H1 (cell line): Measurements from ENCODE around the gene CAV1. TPM values are rescaled to one million over a fixed set of nuclear protein-coding genes. Genes with fewer than 3 reads are reported as not detected.

ENCODE experiments used
- CTCF ChIA-PET: fragments of 300-600 bp; sonication (Branson Sonifier 250); formaldehyde crosslinking; loops from one replicate; lab custom pipeline; 2021; ENCODE audit not compliant: partially characterized antibody; lab: Charles Lee
- POLR2A ChIA-PET: fragments of 300-600 bp; sonication (Branson Sonifier 250); formaldehyde crosslinking; loops from one replicate; lab custom pipeline; 2021; ENCODE audit warnings: inconsistent platforms; ENCODE audit not compliant: partially characterized antibody; lab: Charles Lee
- DNase-seq, 2 experiments: peaks; one replicate each; pipeline versions ENCODE4 v3.0.0 to v3.0.0-alpha.2; 2010 to 2022; ENCODE audit warnings: low spot score in 2 of 2, low read depth in 1 of 2, mixed read lengths in 1 of 2
- FAIRE-seq: peaks from 2 replicates; lab custom pipeline; 2011; peaks lifted over from hg19 to GRCh38; lab: Jason Lieb, UNC
- H2AFZ ChIP-seq: 2 replicates; pipeline ENCODE4 v1.8.1; 2012; ENCODE audit warnings: low read length, inconsistent platforms
- H2AK5ac ChIP-seq: 2 replicates; pipeline ENCODE4 v1.6.1; 2013; ENCODE audit warnings: low read depth, low read length
- H2BK120ac ChIP-seq: replicated peaks from 2 replicates; pipeline ENCODE3; 2013; ENCODE audit warnings: low read depth, low read length, inconsistent platforms
- H2BK12ac ChIP-seq: 2 replicates; pipeline ENCODE4 v1.6.1; 2013; ENCODE audit warnings: low read depth, low read length
- H2BK15ac ChIP-seq: 2 replicates; pipeline ENCODE4 v1.6.1; 2013; ENCODE audit warnings: low read length
- H2BK20ac ChIP-seq: 2 replicates; pipeline ENCODE4 v1.6.1; 2013; ENCODE audit warnings: low read length
- H2BK5ac ChIP-seq: 2 replicates; pipeline ENCODE4 v1.6.1; 2013; ENCODE audit warnings: low read depth, low read length
- H3K14ac ChIP-seq: 2 replicates; pipeline ENCODE4 v1.6.1; 2013; ENCODE audit warnings: inconsistent platforms; ENCODE audit not compliant: insufficient read length
- H3K18ac ChIP-seq: 2 replicates; pipeline ENCODE4 v1.6.1; 2013; ENCODE audit warnings: low read length; ENCODE audit errors: extremely low read depth
- H3K23ac ChIP-seq: 2 replicates; pipeline ENCODE4 v1.6.1; 2013; ENCODE audit warnings: inconsistent platforms; ENCODE audit not compliant: insufficient read length
- H3K23me2 ChIP-seq: 2 replicates; pipeline ENCODE4 v1.6.1; 2013; ENCODE audit warnings: low read depth, low read length
- H3K27ac ChIP-seq: 2 replicates; pipeline ENCODE4 v1.6.1; 2011; ENCODE audit warnings: low read depth, low read length, inconsistent platforms
- H3K27me3 ChIP-seq, 4 experiments: replicated peaks in 1 of 4; 1 replicate in 1 of 4; 2 replicates in 3 of 4; pipeline versions ENCODE4 v1.6.1 to v1.8.1; 2011 to 2013; ENCODE audit warnings: low read length in 3 of 4, mild to moderate bottlenecking in 3 of 4, inconsistent platforms in 2 of 4, mixed read lengths in 2 of 4, moderate library complexity in 1 of 4; ENCODE audit not compliant: control insufficient read depth in 3 of 4, insufficient read depth in 3 of 4; ENCODE audit errors: extremely low read depth in 1 of 4
- H3K36me3 ChIP-seq, 4 experiments: 2 replicates each; pipeline versions ENCODE4 v1.6.1 to v1.8.1; 2011 to 2013; ENCODE audit warnings: mild to moderate bottlenecking in 4 of 4, low read length in 3 of 4, moderate library complexity in 2 of 4, control low read depth in 1 of 4, inconsistent platforms in 1 of 4; ENCODE audit not compliant: insufficient read depth in 4 of 4, control insufficient read depth in 2 of 4
- H3K4ac ChIP-seq: replicated peaks from 2 replicates; pipeline ENCODE3; 2013; ENCODE audit warnings: low read length, low read depth, mixed read lengths, inconsistent platforms; ENCODE audit not compliant: insufficient read length
- H3K4me1 ChIP-seq, 4 experiments: replicated peaks in 1 of 4; 1 replicate in 1 of 4; 2 replicates in 3 of 4; pipeline versions ENCODE4 v1.6.1 to v1.8.1; 2011 to 2013; ENCODE audit warnings: low read length in 3 of 4, inconsistent platforms in 2 of 4, mixed read lengths in 1 of 4; ENCODE audit not compliant: insufficient read depth in 4 of 4, control insufficient read depth in 3 of 4
- H3K4me2 ChIP-seq, 2 experiments: 2 replicates each; pipeline versions ENCODE4 v1.6.1 to v1.8.1; 2011 to 2013; ENCODE audit warnings: low read depth in 2 of 2, low read length in 2 of 2, control low read depth in 1 of 2, inconsistent platforms in 1 of 2, mild to moderate bottlenecking in 1 of 2; ENCODE audit not compliant: insufficient read depth in 1 of 2
- H3K4me3 ChIP-seq, 4 experiments: fragments of 200-600, 300-600 bp in 1 of 4; sonication (generic), shearing (Covaris generic), sonication (Bioruptor Twin) in 1 of 4; 2 replicates each; pipeline versions ENCODE4 v1.5.1 to v1.8.1; 2011 to 2016; ENCODE audit warnings: low read length in 4 of 4, low read depth in 3 of 4, control low read depth in 2 of 4, inconsistent platforms in 2 of 4, mild to moderate bottlenecking in 2 of 4, mixed read lengths in 1 of 4, moderate library complexity in 1 of 4; ENCODE audit not compliant: insufficient read depth in 2 of 4; ENCODE audit errors: extremely low read depth in 1 of 4
- H3K56ac ChIP-seq: replicated peaks from 2 replicates; pipeline ENCODE3; 2013; ENCODE audit warnings: low read depth, mild to moderate bottlenecking, mixed read lengths, low read length, inconsistent platforms; ENCODE audit not compliant: insufficient read length
- H3K79me1 ChIP-seq: 2 replicates; pipeline ENCODE4 v1.6.1; 2013; ENCODE audit warnings: low read depth, low read length, control low read depth
- H3K79me2 ChIP-seq, 2 experiments: 2 replicates each; pipeline versions ENCODE4 v1.6.1 to v1.8.1; 2012 to 2013; ENCODE audit warnings: low read length in 2 of 2, mild to moderate bottlenecking in 2 of 2, inconsistent platforms in 1 of 2; ENCODE audit not compliant: insufficient read depth in 2 of 2, control insufficient read depth in 1 of 2
- H3K9ac ChIP-seq, 4 experiments: replicated peaks in 1 of 4; 1 replicate in 1 of 4; 2 replicates in 3 of 4; pipeline versions ENCODE4 v1.6.1 to v1.8.1; 2011 to 2013; ENCODE audit warnings: low read depth in 3 of 4, low read length in 3 of 4, control low read depth in 2 of 4, mild to moderate bottlenecking in 2 of 4, moderate library complexity in 2 of 4, inconsistent platforms in 1 of 4; ENCODE audit errors: extremely low read depth in 1 of 4
- H3K9me3 ChIP-seq, 2 experiments: 2 replicates each; pipeline versions ENCODE4 v1.6.1 to v1.8.1; 2012 to 2013; ENCODE audit warnings: mild to moderate bottlenecking in 2 of 2, moderate library complexity in 2 of 2, control low read depth in 1 of 2, inconsistent platforms in 1 of 2, low read depth in 1 of 2, low read length in 1 of 2, mixed read lengths in 1 of 2; ENCODE audit not compliant: insufficient read depth in 2 of 2
- H4K20me1 ChIP-seq, 2 experiments: replicated peaks in 1 of 2; 2 replicates each; pipeline versions ENCODE3 to v1.8.1; 2011 to 2013; ENCODE audit warnings: inconsistent platforms in 2 of 2, low read length in 2 of 2, mild to moderate bottlenecking in 1 of 2; ENCODE audit not compliant: insufficient read depth in 2 of 2, control insufficient read depth in 1 of 2
- H4K5ac ChIP-seq: 2 replicates; pipeline ENCODE4 v1.6.1; 2013; ENCODE audit warnings: low read length, low read depth, mixed read lengths, inconsistent platforms; ENCODE audit not compliant: insufficient read length
- H4K8ac ChIP-seq: 2 replicates; pipeline ENCODE4 v1.8.0; 2013; ENCODE audit warnings: mild to moderate bottlenecking, moderate library complexity, low read length, inconsistent platforms; ENCODE audit not compliant: insufficient read depth; ENCODE audit errors: extremely low read depth
- H4K91ac ChIP-seq: replicated peaks from 2 replicates; pipeline ENCODE3; 2013; ENCODE audit warnings: low read length, mixed read lengths, inconsistent platforms; ENCODE audit not compliant: insufficient read length
- BACH1 ChIP-seq: IDR thresholded peaks from 2 replicates; pipeline ENCODE4 v1.6.1; 2012; ENCODE audit warnings: low read length, improper control_type of control experiment
- BRCA1 ChIP-seq: IDR thresholded peaks from 2 replicates; pipeline ENCODE4 v1.6.1; 2012; ENCODE audit warnings: low read depth, low read length, improper control_type of control experiment
- CBX8 ChIP-seq: fragments of 300-800, 300-1000 bp; sonication (generic); IDR thresholded peaks from 2 replicates; pipeline ENCODE4 v1.7.1; 2016; ENCODE audit warnings: low read depth, low read length, borderline replicate concordance
- CHD2 ChIP-seq: IDR thresholded peaks from 2 replicates; pipeline ENCODE4 v1.6.1; 2012; ENCODE audit warnings: low read length, improper control_type of control experiment
- EP300 ChIP-seq, 2 experiments: IDR thresholded peaks; 1 replicate in 1 of 2; 2 replicates in 1 of 2; pipeline ENCODE4 v1.6.1; 2011 to 2012; ENCODE audit warnings: low read depth in 2 of 2, low read length in 2 of 2, mild to moderate bottlenecking in 2 of 2, borderline replicate concordance in 1 of 2, inconsistent platforms in 1 of 2, moderate library complexity in 1 of 2
- HDAC2 ChIP-seq, 2 experiments: fragments of 300-600 bp in 1 of 2; sonication (generic) in 1 of 2; IDR thresholded peaks; 2 replicates each; pipeline ENCODE4 v1.6.1; 2011 to 2012; ENCODE audit warnings: low read depth in 2 of 2, low read length in 2 of 2, mild to moderate bottlenecking in 2 of 2, moderate library complexity in 2 of 2, borderline replicate concordance in 1 of 2, inconsistent platforms in 1 of 2
- KDM4A ChIP-seq: IDR thresholded peaks from one replicate; pipeline ENCODE4 v1.7.1; 2012; ENCODE audit warnings: low read depth, mild to moderate bottlenecking, moderate library complexity, low read length, inconsistent platforms; ENCODE audit not compliant: severe bottlenecking
- POLR2A ChIP-seq, 2 experiments: IDR thresholded peaks; 1 replicate in 1 of 2; 2 replicates in 1 of 2; pipeline ENCODE4 v1.6.1; 2011; ENCODE audit warnings: low read depth in 2 of 2, low read length in 2 of 2, mild to moderate bottlenecking in 2 of 2; ENCODE audit errors: control extremely low read depth in 1 of 2
- RNF2 ChIP-seq: fragments of 200-900, 300-1000 bp; sonication (generic); IDR thresholded peaks from 2 replicates; pipeline ENCODE4 v1.7.1; 2016; ENCODE audit warnings: borderline replicate concordance, low read depth, mild to moderate bottlenecking, antibody characterized with exemption, low read length; ENCODE audit not compliant: poor library complexity, severe bottlenecking; ENCODE audit errors: missing control alignments
- TAF7 ChIP-seq: optimal IDR thresholded peaks from 2 replicates; pipeline ENCODE3; 2011; ENCODE audit warnings: low read depth, mild to moderate bottlenecking, inconsistent platforms, low read length, moderate library complexity, borderline replicate concordance
- USF2 ChIP-seq: IDR thresholded peaks from 2 replicates; pipeline ENCODE4 v1.6.1; 2011; ENCODE audit warnings: low read length, improper control_type of control experiment
- WGBS, 2 experiments: shearing (Covaris generic) in 1 of 2; methylation state at CpG; one replicate each; pipeline versions ENCODE4 v1.1.6 to v1.1.7; 2013 to 2015; ENCODE audit warnings: low lambda C conversion rate in 2 of 2, mixed read lengths in 2 of 2, inconsistent platforms in 1 of 2, low coverage in 1 of 2, missing lambda C conversion rate in 1 of 2; ENCODE audit not compliant: insufficient replicate concordance in 2 of 2, insufficient coverage in 1 of 2, insufficient read length in 1 of 2; ENCODE audit errors: extremely low coverage in 1 of 2, missing lambda C conversion rate in 1 of 2; 5-methylcytosine and 5-hydroxymethylcytosine counted together
- polyA plus RNA-seq, 7 experiments: library from polyadenylated mRNA; depleted of rRNA in 3 of 7; stranded (reverse) in 5 of 7; unstranded in 2 of 7; fragments of >200 nt in 5 of 7; fragments of 200-250 nt in 2 of 7; gene quantifications; 1 replicate in 5 of 7; 2 replicates in 1 of 7; 4 replicates in 1 of 7; pipeline versions ENCODE4 v1.2.1 to v1.2.3, GENCODE V29; 2011 to 2013; ENCODE audit warnings: missing spikeins in 2 of 7, mixed read lengths in 2 of 7
- total RNA-seq: library from RNA; stranded (reverse); fragmentation: NEBNext Ultra II Directional; extraction: Animal tissue kit (Norgen Biotek cat#: 25700); gene quantifications from 2 replicates; pipeline ENCODE4 v1.2.1, GENCODE V29; 2021

CAV1 gene
- total and polyA plus RNA-seq, 2 of the 8 experiments (the other 6 are each of a cell fraction or from before 2014, with no cell fraction given), result 16.3 to 21.8 TPM

DNA sequence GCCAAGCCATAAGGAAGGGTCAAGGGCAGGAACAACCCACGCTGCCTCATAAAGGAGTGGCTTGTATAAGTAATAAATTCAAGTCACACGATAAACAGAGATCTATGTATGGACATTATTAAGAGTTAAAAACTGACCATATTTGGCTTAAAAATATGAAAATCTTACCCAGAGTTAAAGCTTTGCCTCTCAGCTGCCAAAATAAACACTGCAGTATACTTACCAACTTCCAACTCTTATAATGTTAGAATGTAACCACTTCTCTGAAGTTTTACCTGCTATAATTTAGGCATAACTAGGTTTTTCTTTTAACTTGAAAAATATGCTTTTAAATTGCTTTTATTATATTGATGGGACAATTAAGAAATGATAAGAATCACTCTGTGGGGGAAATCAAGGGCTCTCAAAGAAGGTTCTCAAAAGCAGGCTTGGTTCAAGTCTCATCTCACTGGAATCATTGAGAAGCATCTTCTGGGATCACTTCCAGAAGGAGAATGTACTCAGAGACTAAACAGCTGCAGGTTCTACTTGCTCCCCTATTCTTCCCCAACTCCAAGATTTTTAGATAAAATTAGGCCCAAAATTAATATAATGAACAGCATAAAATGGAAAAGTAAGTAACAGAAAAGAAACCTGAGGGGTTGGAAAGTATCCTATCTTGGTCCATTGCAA is 41.4 kb upstream of the CAV1 start:
- H2BK5ac ChIP-seq, result no peak overlapping the region
- no peaks in the 10 kb centered on the region for H3K9me3 ChIP-seq
- H2BK15ac ChIP-seq, result no peak overlapping the region
- DNase-seq (no peak), FAIRE-seq (no peak)
- ChIA-PET CTCF (interaction anchor here (1.1 kb wide), 1 partner anchor 13 kb away, joined by 5 read pairs; no protein-coding TSS in a partner anchor), POLR2A (no interaction called here)
- no peaks in the 10 kb centered on the region for H4K20me1 ChIP-seq
- no peak overlapping the region for H3K14ac ChIP-seq
- H3K36me3 ChIP-seq, result no peaks in the 10 kb centered on the region
- H4K91ac ChIP-seq, result no peak overlapping the region
- H2BK120ac ChIP-seq, result no peak overlapping the region
- H2AK5ac ChIP-seq, result 0 out of 2 replicates have a peak overlapping the region, but pooled peaks have one; percentile 75
- no peak overlapping the region for H4K5ac ChIP-seq
- H2AFZ ChIP-seq, result 0 out of 2 replicates have a peak overlapping the region, but pooled peaks have one; percentile 14
- H3K56ac ChIP-seq, result no peak overlapping the region
- no peak overlapping the region for H3K4me2 ChIP-seq
- no peak overlapping the region for H3K27ac ChIP-seq
- H3K79me2 ChIP-seq, result no peaks in the 10 kb centered on the region
- no peak overlapping the region for H3K4me3 ChIP-seq
- H3K4me1 ChIP-seq, result no peaks in the 10 kb centered on the region
- WGBS, 2 experiments, result 91% methylated on average over 2 of the region's 2 CpGs; no CpG with 5 or more reads in 1 of the 2 experiments
- H3K4ac ChIP-seq, result no peak overlapping the region
- no peak overlapping the region for H2BK12ac ChIP-seq
- H3K18ac ChIP-seq, result no peak overlapping the region
- no peak overlapping the region for H3K9ac ChIP-seq
- no peaks in the 10 kb centered on the region for H3K79me1 ChIP-seq
- no peaks in the 10 kb centered on the region for H3K23me2 ChIP-seq
- H4K8ac ChIP-seq, result no peak overlapping the region
- H2BK20ac ChIP-seq, result no peak overlapping the region
- no peak overlapping the region for H3K23ac ChIP-seq
- no peaks in the 10 kb centered on the region for H3K27me3 ChIP-seq
- TF ChIP-seq KDM4A (no peak), HDAC2 (IDR thresholded peaks at IDR 0.05; ENCODE audit: borderline replicate concordance in 1 of 2, low read depth in 2 of 2, low read length in 2 of 2) (no peak), EP300 (IDR thresholded peaks at IDR 0.05; ENCODE audit: borderline replicate concordance in 1 of 2, low read depth in 2 of 2, low read length in 2 of 2) (no peak), CBX8 (no peak), BRCA1 (no peak), RNF2 (no peak), CHD2 (no peak), POLR2A (IDR thresholded peaks at IDR 0.05; ENCODE audit: control extremely low read depth in 1 of 2, low read depth in 2 of 2, low read length in 2 of 2) (no peak), BACH1 (no peak), TAF7 (no peak), USF2 (no peak)
